CD4-positive, alpha-beta T cell treated with Interleukin-4 for 1 hour (primary cell): ENCODE results near the gene MTOR.
"Not testable (repeated sequence)": the region's sequence is repeated elsewhere in the genome, so short reads cannot be mapped to it uniquely, and the experiment has no call there.

Source experiments
- DNase-seq, 2 donors: peaks; one replicate each; pipeline ENCODE4 v3.0.0-alpha.2; 2020 to 2022

Gene MTOR

GRCh38 chr1:11214698-11215380 lies 47.5 kb downstream of the MTOR start:
- no peak for DNase-seq

GRCh38 chr1:11211925-11212587 lies 50.3 kb downstream of the MTOR start:
- no peak for DNase-seq

- DNase-seq = no peak
Measured at GRCh38 chr1:11211461-11211860, 50.9 kb downstream of the MTOR start.

- no peak for DNase-seq
Measured at GRCh38 chr1:11207898-11208611, 54.3 kb downstream of the MTOR start.

- no peak for DNase-seq
Measured at GRCh38 chr1:11204396-11205190, 57.8 kb downstream of the MTOR start.

- no peak for DNase-seq
Measured at GRCh38 chr1:11198851-11199594, 63.3 kb downstream of the MTOR start.

GRCh38 chr1:11198257-11198656 lies 64.1 kb downstream of the MTOR start:
- DNase-seq = no peak

- DNase-seq = no peak
Measured at GRCh38 chr1:11197359-11197758, 65.0 kb downstream of the MTOR start.

GRCh38 chr1:11196945-11197344 lies 65.4 kb downstream of the MTOR start:
- DNase-seq = no peak

- DNase-seq = no peak
Measured at GRCh38 chr1:11194407-11195176, 67.8 kb downstream of the MTOR start.

GRCh38 chr1:11193376-11193775 lies 69.0 kb downstream of the MTOR start:
- no peak for DNase-seq

- no peak for DNase-seq
Measured at GRCh38 chr1:11188858-11189451, 73.4 kb downstream of the MTOR start, which contains the start of gene ANGPTL7. TSS of gene ANGPTL7 (plus strand) at chr1:11189355. CDS start at chr1:11189580, 225 bp downstream.

- DNase-seq = no peak
Measured at GRCh38 chr1:11188381-11188780, 74.0 kb downstream of the MTOR start.

- DNase-seq = no peak
Measured at GRCh38 chr1:11187931-11188330, 74.4 kb downstream of the MTOR start.

GRCh38 chr1:11187494-11187893 lies 74.9 kb downstream of the MTOR start:
- DNase-seq = no peak

- no peak for DNase-seq
Measured at GRCh38 chr1:11187000-11187399, 75.4 kb downstream of the MTOR start.

- DNase-seq = no peak
Measured at GRCh38 chr1:11184973-11185372, 77.4 kb downstream of the MTOR start.

- no peak for DNase-seq
Measured at GRCh38 chr1:11182884-11183283, 79.5 kb downstream of the MTOR start.

GRCh38 chr1:11180342-11180744 lies 82.0 kb downstream of the MTOR start:
- DNase-seq = no peak

- not testable (repeated sequence) for DNase-seq
Measured at GRCh38 chr1:11179749-11180148, 82.6 kb downstream of the MTOR start.

- DNase-seq = no peak
Measured at GRCh38 chr1:11179125-11179524, 83.2 kb downstream of the MTOR start.
